Measurements from ENCODE around the gene APOBEC3G.
A peak's percentile ranks its signal among the peaks of the same experiment; 100 is the strongest.
"Not testable (repeated sequence)": the region's sequence is repeated elsewhere in the genome, so short reads cannot be mapped to it uniquely, and the experiment has no call there.

The APOBEC3G gene

DNA sequence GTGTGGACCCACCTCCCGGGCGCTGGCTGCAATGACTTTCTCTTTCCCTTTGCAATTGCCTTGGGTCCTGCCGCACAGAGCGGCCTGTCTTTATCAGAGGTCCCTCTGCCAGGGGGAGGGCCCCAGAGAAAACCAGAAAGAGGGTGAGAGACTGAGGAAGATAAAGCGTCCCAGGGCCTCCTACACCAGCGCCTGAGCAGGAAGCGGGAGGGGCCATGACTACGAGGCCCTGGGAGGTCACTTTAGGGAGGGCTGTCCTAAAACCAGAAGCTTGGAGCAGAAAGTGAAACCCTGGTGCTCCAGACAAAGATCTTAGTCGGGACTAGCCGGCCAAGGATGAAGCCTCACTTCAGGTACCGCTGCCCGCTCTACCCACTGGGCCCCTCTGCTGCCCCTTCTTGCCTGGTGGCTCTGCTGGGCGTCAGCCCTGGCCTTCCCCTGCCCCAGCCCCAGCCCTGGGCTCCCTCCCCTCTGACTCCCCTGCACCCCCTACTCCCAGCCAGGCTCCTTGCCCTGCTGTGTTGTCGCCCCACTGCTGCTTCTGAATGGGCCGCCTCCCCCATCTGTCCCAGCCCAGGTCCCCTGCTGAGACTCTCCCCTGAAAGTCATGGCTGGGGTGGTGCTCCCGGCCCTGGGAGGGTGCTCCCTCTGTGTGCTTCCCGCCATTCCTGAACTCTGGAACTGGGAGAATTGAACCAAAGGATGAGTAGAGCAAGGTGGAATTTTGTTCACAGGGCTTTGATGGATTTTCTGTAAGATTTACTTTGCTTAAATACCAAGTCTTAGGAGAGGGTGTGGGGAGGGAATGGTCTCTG is at the start of gene APOBEC3G:
APOBEC3G (plus strand) TSS at position 250 of the 815 bp plus-strand sequence; CDS start at position 337, 87 bp downstream.
- peak; percentile 70 for DNase-seq

DNA sequence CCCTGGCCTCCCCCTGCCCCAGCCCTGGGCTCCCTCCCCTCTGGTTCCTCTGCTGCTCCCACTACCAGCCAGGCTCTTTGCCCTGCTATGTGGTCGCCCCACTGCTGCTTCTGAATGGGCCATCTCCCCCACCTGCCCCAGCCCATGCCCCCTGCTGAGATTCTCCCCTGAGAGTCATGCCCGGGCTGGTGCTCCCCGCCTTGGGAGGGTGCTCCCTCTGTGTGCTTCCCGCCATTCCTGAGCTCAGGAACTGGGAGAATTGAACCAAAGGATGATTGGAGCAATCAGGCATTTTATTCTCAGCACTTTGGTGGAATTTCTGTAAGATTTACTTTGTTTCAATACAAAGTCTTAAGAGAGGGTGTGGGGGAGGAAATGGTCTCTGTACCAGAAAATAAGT is 49.4 kb upstream of the APOBEC3G start:
- DNase-seq, result no peak

DNA sequence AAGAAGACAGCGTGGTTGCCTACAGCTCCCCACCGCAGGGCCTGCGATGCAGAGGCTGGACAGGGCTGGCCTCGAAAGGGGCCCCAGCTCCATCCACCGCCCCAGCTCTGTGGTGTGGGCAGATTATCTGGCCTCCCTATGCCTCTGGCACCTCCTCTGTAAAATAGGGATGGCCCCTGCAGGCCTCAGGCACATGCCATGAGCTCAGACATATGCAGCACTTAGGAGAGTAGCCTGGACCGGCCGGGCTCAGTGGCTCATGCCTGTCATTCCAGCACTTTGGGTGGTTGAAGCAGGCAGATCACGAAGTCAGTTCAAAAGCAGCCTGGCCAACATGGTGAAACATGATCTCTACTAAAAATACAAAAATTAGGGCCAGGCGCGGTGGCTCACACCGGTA is 48.8 kb upstream of the APOBEC3G start:
- no peak for DNase-seq

DNA sequence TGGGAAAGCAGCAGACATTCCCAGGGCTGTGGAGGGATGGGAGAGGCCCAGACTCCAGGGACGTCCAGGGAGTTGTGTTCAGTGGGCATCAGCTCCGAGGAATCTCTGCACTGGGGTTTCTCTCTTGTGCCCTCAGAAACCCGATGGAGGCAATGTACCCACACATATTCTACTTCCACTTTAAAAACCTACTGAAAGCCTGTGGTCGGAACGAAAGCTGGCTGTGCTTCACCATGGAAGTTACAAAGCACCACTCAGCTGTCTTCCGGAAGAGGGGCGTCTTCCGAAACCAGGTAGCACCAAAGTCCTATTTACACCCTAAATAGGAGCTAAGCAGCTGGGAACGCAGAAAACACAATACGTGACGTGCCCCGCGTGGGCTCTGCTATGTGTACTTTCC is 47.8 kb upstream of the APOBEC3G start:
- DNase-seq, result no peak

DNA sequence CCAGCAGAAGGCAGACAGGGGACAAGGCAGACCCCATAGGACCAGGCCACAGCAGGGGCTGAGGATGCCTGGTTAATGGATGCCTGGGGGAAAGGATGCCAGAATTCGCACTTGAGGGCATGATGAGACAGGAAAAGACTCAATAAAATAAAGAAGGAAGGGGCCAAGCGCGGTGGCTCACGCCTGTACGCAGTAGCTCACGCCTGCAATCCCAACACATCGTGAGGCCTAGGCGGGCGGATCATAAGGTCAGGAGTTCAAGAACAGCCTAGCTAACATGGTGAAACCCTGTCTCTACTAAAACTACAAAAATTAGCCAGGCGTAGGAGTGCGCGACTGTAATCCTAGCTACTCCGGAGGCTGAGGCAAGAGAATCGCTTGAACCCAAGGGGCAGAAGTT is 46.4 kb upstream of the APOBEC3G start:
- DNase-seq, result no peak

DNA sequence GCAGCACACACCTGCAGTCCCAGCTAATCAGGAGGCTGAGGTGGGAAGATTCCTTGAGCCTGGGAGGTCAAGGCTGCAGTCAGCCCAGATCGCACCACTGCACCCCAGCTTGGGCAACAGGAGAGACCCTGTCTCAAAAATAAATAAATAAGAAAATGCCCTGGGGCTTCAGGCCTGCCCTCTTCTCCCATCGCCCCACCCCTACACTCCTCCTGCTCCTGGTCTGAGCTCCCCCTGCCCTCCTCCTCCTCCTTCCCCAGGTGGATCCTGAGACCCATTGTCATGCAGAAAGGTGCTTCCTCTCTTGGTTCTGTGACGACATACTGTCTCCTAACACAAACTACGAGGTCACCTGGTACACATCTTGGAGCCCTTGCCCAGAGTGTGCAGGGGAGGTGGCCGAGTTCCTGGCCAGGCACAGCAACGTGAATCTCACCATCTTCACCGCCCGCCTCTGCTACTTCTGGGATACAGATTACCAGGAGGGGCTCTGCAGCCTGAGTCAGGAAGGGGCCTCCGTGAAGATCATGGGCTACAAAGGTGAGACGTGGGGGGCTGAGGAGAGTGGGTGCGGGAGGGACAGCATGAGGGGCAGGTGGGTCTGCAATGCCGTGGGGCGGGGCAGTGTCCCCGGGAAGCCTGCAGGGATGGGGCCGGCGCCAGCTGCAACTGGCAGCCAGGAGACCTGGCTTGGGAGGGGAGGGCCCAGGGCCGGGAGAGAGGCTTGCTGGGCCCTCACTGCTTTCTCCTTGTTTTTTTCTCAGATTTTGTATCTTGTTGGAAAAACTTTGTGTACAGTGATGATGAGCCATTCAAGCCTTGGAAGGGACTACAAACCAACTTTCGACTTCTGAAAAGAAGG is 45.4 kb upstream of the APOBEC3G start:
- DNase-seq, result not testable (repeated sequence)

DNA sequence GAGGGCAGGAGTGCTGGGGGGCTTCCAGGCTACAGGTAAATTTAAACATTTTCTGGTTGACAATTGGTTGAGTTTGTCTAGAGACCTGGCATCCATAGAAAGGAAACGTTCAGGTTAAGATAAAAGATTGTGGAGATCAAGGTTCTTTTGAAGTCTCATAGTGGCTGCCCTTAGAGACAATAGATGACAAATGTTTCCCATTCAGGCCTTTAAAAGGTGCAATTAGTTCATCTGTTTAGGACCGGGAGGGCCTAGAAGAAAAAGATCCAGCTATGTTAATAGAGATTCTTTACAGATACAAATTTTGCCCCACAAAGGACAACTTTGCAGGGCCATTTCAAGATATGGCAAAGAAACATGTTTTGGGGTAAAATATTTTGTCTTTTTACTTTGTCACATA is 40.0 kb upstream of the APOBEC3G start:
- DNase-seq, result not testable (repeated sequence)

DNA sequence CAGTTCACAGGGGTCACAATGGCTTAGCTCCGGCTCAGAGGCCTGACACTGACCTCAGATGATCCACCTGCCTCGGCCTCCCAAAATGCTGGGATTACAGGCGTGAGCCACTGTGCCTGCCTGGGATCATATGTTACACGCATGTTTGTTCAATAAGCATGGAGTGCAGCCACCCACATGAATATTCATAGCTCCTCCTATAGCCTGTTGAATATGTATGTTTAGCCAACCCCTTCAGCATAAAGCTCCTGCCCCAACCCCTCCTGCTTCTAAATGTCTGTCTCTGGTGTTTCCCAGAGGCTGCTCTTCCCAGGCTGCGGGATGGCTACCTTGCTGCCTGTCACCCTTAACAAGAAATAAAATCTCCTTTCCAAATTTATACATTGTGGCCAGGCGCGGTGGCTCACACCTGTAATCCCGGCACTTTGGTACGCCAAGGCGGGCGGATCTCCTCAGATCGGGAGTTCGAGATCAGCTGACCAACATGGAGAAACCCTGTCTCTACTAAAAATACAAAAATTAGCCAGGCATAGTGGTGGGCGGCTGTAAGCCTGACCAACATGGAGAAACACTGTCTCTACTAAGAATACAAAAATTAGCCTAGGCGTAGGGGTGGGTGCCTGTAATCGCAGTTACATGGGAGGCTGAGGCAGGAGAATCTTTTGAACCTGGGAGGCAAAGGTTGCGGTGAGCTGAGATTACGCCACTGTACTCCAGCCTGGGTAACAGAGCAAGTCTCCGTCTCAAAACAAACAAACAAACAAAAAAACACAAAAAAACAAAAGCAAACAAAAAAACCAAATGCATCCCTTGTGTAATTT is 37.6 kb upstream of the APOBEC3G start:
- no peak for DNase-seq

DNA sequence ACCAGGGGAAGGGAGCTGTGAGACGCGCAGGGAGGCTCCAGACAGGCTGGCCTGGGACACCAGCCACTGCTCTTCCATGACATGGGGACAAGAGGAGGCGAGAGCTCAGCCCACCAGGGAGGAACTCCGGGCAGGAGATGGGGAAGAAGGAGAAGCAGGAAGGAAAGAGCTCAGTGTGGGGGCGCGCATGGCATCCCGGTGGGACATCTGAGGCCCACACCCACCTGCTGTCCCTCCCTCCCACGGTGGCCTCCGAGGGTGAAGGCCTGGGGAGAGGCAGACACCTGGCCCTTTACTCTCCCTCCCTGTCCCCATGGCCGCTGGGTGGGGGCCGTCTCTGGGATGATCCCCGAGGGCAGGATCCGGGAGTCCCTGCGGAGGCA is 36.9 kb upstream of the APOBEC3G start:
- not testable (repeated sequence) for DNase-seq

DNA sequence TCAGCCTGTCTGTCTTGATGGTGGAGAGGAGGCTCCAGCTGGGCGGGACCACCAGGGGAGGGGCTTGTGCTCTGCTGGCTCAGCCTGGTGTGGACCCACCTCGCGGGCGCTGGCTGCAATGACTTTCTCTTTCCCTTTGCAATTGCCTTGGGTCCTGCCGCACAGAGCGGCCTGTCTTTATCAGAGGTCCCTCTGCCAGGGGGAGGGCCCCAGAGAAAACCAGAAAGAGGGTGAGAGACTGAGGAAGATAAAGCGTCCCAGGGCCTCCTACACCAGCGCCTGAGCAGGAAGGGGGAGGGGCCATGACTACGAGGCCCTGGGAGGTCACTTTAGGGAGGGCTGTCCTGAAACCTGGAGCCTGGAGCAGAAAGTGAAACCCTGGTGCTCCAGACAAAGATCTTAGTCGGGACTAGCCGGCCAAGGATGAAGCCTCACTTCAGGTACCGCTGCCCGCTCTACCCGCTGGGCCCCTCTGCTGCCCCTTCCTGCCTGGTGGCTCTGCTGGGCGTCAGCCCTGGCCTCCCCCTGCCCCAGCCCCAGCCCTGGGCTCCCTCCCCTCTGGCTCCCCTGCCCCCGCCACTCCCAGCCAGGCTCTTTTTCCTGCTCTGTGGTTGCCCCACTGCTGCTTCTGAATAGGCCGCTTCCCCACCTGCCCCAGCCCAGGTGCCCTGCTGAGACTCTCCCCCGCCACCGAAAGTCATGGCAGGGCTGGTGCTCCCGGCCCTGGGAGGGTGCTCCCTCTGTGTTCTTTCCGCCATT is 36.4 kb upstream of the APOBEC3G start, which contains the start of gene APOBEC3F:
APOBEC3F (plus strand) TSS at position 327 of the 759 bp plus-strand sequence; CDS start at position 424, 97 bp downstream.
- peak; percentile 71 for DNase-seq

DNA sequence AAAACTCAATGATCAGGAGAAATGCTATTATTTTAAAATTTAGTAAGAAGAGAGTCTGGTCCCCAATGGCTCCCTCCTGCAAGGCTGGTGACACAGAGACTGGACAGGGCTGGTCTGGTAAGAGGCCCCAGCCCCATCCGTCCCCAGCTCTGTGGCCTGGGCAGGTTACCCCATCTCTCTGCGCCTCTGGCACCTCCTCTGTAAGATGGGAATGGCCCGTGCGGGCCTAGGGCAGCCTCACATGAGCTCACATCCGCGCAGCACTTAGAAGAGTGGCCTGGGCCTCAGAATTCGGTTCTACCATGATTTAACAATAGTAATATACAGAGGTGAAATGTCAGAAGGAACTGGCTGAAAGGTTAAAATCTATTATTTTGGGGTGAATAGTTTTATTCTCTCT is 35.2 kb upstream of the APOBEC3G start:
- DNase-seq, result no peak

DNA sequence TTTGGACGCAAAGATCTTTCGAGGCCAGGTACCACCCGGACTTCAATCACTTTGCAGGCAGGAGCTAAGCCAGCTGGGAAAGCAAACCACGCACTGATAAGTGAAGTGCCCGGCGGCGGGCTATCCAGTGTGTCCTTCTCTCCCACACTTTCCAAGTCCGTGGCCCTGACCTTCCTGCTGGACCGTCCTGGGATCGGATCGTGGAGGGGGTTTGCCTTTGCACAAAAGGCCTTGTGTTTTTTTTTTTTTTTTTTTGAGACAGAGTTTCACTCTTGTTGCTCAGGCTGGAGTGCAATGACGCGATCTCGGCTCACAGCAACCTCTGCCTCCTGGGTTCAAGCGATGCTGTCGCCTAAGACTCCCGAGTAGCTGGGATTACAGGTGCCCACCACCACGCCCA is 34.0 kb upstream of the APOBEC3G start:
- not testable (repeated sequence) for DNase-seq

DNA sequence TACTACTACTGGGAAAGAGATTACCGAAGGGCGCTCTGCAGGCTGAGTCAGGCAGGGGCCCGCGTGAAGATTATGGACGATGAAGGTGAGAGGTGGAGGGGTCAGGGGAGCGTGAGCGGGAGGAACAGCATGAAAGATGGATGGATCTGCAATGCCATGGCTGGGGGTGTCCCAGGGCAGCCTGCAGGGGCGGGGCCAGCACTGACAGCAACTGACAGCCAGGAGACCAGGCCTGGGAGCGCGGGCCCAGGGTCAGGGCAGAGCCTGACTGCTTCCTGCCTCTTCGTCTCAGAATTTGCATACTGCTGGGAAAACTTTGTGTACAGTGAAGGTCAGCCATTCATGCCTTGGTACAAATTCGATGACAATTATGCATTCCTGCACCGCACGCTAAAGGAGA is 31.9 kb upstream of the APOBEC3G start:
- not testable (repeated sequence) for DNase-seq

DNA sequence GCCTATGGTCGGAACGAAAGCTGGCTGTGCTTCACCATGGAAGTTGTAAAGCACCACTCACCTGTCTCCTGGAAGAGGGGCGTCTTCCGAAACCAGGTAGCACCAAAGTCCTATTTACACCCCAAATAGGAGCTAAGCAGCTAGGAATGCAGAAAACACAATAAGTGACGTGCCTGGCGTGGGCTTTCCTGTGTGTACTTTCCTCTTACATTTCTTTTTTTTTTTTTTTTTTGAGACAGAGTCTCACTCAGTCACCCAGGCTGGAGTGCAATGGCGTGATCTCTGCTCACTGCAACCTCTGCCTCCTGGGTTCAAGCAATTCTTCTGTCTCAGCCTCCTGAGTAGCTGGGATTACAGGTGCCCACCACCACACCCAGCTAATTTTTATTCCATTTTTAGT is 27.6 kb upstream of the APOBEC3G start:
- DNase-seq, result not testable (repeated sequence)

DNA sequence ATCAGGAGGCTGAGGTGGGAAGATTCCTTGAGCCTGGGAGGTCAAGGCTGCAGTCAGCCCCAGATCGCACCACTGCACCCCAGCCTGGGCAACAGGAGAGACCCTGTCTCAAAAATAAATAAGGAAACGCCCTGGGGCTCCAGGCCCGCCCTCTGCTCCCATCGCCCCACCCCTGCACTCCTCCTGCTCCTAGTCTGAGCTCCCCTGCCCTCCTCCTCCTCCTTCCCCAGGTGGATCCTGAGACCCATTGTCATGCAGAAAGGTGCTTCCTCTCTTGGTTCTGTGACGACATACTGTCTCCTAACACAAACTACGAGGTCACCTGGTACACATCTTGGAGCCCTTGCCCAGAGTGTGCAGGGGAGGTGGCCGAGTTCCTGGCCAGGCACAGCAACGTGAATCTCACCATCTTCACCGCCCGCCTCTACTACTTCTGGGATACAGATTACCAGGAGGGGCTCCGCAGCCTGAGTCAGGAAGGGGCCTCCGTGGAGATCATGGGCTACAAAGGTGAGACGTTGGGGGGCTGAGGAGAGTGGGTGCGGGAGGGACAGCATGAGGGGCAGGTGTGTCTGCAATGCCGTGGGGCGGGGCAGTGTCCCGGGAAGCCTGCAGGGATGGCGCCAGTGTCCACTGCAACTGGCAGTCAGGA is 25.1 kb upstream of the APOBEC3G start:
- DNase-seq, result not testable (repeated sequence)

DNA sequence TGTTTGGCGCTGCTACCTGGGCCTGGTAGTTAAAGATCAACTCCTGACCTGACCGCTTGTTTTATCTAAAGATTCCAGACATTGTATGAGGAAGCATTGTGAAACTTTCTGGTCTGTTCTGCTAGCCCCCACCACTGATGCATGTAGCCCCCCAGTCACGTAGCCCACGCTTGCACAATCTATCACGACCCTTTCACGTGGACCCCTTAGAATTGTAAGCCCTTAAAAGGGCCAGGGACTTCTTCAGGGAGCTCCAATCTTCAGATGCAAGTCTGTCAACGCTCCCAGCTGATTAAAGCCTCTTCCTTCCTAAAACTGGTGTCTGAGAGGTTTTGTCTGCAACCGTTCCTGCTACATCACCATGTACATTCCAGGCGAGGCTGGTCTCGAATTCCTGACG is 21.4 kb upstream of the APOBEC3G start:
- DNase-seq, result no peak

DNA sequence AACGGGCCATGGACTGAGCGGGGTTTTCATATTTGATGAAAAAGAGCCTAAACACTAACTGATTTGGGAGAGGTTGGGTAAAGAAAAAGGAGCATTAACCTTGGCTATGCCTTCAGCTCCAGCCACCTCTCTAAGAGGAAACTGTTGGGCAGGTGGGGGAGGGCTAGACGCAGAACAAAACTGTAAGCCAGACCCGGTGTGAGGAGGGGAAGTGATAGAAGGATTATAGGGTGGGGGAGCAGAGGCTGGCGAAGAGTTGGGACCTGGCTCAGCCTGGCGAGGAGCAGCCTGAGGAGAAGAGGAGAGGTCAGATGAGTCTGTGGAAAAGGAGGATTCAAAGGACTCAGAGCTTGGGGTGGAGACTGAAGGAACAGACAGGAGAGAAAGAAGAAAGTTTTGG is 15.8 kb upstream of the APOBEC3G start:
- DNase-seq, result not testable (repeated sequence)

DNA sequence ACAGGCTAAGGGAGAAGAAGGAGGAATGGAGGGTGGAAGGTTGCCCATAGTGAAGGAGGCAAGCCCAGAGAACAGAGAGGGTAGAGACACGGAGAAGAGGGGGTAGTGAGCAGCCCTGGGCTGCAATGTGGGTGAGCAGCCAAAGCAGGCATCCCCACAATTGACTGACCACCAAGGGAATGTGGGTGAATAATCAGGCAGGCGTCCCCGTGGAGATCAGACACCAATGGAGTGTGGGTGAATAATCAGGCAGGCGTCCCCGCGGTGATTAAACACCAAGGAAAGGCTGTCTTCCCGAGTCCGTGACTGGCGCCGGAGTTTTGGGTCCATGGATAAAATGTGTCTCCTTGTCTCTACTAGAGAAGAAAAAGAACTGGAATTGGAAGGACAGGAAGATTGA is 15.1 kb upstream of the APOBEC3G start:
- DNase-seq, result not testable (repeated sequence)

DNA sequence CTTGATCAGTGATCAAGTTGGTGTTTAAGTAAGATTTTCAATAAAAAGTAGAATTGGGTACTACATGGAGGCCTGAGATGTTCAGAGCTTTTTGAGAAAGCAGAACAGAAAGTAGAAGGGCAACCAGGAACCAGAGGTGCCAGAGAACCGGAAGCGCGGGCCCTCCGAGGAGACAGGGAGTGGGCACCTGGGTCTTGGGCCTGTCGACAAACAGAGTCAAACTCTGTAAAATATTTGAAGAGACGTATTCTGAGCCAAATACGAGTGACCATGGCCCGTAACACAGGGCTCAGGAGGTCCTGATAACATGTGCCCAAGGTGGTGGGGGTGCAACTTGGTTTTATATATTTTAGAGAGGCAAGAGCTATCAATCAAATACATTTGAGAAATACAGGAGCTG is 13.2 kb upstream of the APOBEC3G start:
- DNase-seq, result not testable (repeated sequence)

DNA sequence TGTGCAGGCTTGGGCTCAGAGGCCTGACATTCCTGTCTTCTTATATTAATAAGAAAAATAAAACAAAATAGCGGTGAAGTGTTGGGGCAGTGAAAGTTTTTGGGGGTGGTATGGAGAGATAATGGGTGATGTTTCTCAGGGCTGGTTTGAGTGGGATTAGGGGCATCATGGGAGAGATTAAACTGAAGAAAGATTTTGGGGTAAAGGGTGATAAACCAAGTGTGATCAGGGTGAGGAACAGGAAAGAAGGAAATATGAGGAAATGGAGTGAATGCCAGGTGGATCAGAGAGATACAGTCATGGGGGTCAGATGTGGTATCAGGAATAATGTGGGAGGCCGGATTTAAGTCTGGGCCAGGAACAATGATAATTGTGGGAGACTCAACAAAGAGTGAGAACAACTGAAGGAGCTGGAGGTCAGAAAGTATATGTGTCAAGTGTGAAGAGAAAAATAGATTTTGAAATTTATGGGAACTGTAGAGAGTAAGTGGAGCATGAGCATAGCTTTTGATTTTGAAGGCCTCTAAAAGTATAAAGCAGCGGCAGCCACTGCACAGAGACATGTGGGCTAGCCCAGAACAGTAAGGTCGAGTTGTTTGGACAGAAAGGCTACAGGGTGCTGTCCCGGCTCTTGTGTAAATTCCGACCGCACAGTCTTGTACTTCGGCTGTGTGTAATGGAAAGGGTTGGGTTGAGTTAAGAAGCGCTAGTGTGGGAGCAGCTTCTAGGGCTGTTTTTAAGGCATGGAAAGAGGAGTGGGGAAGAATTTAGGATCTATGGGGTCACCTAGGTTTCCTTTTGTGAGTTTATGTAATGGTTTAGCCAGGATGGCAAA is 10.4 kb upstream of the APOBEC3G start:
- not testable (repeated sequence) for DNase-seq
